ENCODE data around the gene TSC2. TPM values are rescaled to one million over a fixed set of nuclear protein-coding genes. Genes with fewer than 3 reads are reported as not detected.

The TSC2 gene
- total RNA-seq, 1 experiment from 2014 or later = 166 TPM

DNA sequence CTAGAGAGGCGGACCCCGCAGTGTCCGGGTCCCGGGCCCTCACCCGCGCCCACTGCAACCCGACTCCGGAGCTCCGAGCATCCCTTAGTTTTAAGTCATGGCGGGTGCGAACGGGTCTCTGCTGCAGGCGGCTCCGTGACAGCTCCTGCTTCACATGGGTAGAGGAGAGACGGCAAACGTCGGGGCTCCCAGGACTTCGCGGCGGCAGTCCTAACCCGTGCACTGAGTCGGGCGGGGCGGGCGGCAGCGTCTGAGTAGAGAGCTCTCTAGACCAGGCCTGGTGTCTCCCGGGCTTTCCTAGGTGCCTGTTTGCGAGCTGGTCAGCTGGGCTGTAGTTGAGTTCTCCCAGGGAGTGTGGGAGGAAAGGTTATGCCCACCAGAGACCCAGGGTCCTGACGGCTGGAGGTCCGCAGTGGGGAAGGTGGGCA lies 345 bp downstream of the TSC2 start:
- TSS peak; percentile 39 for BruUV-seq (replicated peaks)
- POLR2A ChIA-PET (ENCODE audit: unreplicated experiment) = interaction anchor here (0.6 kb wide), 2 partner anchors 26 to 55 kb away, joined by 4 to 12 read pairs; no protein-coding TSS in a partner anchor

DNA sequence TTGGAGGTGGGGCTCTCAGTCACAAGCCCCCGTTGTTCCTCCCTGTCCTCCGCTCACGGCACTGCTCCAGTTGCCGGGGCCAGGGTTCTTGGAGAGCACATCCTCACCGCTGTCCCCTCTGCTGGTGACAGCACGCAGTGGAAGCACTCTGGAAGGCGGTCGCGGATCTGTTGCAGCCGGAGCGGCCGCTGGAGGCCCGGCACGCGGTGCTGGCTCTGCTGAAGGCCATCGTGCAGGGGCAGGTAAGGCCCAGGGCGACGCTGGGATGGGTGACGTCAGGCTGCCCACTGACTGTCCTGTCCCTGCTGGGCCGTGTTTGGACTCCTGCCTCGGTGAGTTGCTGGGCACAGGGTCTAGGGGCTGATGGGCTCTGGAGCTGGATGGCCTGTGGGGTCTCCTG lies 5.4 kb downstream of the TSC2 start:
- peaks cover 7% of the 10 kb centered on the region for H3K4me1 ChIP-seq (replicated peaks; ENCODE audit: insufficient read depth)
- H4K20me1 ChIP-seq (ENCODE audit: insufficient read depth) = no peaks in the 10 kb centered on the region
- TF ChIP-seq, protein P1, sequence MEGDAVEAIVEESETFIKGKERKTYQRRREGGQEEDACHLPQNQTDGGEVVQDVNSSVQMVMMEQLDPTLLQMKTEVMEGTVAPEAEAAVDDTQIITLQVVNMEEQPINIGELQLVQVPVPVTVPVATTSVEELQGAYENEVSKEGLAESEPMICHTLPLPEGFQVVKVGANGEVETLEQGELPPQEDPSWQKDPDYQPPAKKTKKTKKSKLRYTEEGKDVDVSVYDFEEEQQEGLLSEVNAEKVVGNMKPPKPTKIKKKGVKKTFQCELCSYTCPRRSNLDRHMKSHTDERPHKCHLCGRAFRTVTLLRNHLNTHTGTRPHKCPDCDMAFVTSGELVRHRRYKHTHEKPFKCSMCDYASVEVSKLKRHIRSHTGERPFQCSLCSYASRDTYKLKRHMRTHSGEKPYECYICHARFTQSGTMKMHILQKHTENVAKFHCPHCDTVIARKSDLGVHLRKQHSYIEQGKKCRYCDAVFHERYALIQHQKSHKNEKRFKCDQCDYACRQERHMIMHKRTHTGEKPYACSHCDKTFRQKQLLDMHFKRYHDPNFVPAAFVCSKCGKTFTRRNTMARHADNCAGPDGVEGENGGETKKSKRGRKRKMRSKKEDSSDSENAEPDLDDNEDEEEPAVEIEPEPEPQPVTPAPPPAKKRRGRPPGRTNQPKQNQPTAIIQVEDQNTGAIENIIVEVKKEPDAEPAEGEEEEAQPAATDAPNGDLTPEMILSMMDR (conservative IDR thresholded peaks at IDR 0.05) = no peak
- no peak for TF ChIP-seq EZH2 (IDR thresholded peaks at IDR 0.05; ENCODE audit: low read depth)
- CTCF ChIA-PET = no interaction called here
- BruUV-seq (replicated peaks) = no TSS peak
- no peaks in the 10 kb centered on the region for H3K36me3 ChIP-seq (ENCODE audit: low read depth)
- peaks cover 15% of the 10 kb centered on the region for H3K79me2 ChIP-seq (ENCODE audit: low read depth)
- intact Hi-C loops (cut with micrococcal nuclease; ENCODE audit: unreplicated experiment) = no loop called here
- peaks cover 9% of the 10 kb centered on the region; the same call in 1 of the 2 replicates for H3F3A ChIP-seq (ENCODE audit: insufficient read depth, low read depth)
- H3K9me3 ChIP-seq (ENCODE audit: insufficient read depth, low read depth) = no peaks in the 10 kb centered on the region
- H3K9me2 ChIP-seq (ENCODE audit: insufficient read depth) = no peaks in the 10 kb centered on the region
- H3K4me2 ChIP-seq = no peak overlapping the region
- no peak for DNase-seq
- H3K27ac ChIP-seq = no peak overlapping the region
- POLR2A ChIA-PET (ENCODE audit: unreplicated experiment) = no interaction called here
- H3K4me3 ChIP-seq = no peak overlapping the region
- no peak overlapping the region for H2AFZ ChIP-seq
- no peaks in the 10 kb centered on the region for H3K27me3 ChIP-seq (ENCODE audit: insufficient read depth, low read depth)

More for the DNA sequence above, 345 bp downstream of the TSC2 start:
- Histone ChIP-seq H3K4me3 (peak overlapping the region; percentile 88), H3K9me3 (ENCODE audit: insufficient read depth, low read depth) (no peaks in the 10 kb centered on the region), H3K36me3 (ENCODE audit: low read depth) (no peaks in the 10 kb centered on the region), H3K9me2 (ENCODE audit: insufficient read depth) (no peaks in the 10 kb centered on the region), H3K4me2 (peak overlapping the region; percentile 94), H4K20me1 (ENCODE audit: insufficient read depth) (no peaks in the 10 kb centered on the region), H3K27me3 (ENCODE audit: insufficient read depth, low read depth) (no peaks in the 10 kb centered on the region), H3K79me2 (ENCODE audit: low read depth) (peaks cover 26% of the 10 kb centered on the region), H3K27ac (no peak overlapping the region), H3F3A (ENCODE audit: insufficient read depth, low read depth) (peaks cover 16% of the 10 kb centered on the region; the same call in 1 of the 2 replicates), H3K4me1 (replicated peaks; ENCODE audit: insufficient read depth) (peaks cover 25% of the 10 kb centered on the region), H2AFZ (peak overlapping the region; percentile 88)
- CTCF ChIA-PET = interaction anchor here (0.6 to 1.4 kb wide), 4 partner anchors 12 to 92 kb away, joined by 3 to 6 read pairs (median 4); no protein-coding TSS in a partner anchor
- DNase-seq = no peak
- intact Hi-C loops (cut with micrococcal nuclease; ENCODE audit: unreplicated experiment) = loop anchor here (5.0 to 10.0 kb wide), 2 partner anchors 66 to 557 kb away; partner anchors contain the start of genes GFER and NOXO1
- no peak for TF ChIP-seq EZH2 (IDR thresholded peaks at IDR 0.05; ENCODE audit: low read depth)
- TF ChIP-seq, protein P1 (conservative IDR thresholded peaks at IDR 0.05) = no peak

DNA sequence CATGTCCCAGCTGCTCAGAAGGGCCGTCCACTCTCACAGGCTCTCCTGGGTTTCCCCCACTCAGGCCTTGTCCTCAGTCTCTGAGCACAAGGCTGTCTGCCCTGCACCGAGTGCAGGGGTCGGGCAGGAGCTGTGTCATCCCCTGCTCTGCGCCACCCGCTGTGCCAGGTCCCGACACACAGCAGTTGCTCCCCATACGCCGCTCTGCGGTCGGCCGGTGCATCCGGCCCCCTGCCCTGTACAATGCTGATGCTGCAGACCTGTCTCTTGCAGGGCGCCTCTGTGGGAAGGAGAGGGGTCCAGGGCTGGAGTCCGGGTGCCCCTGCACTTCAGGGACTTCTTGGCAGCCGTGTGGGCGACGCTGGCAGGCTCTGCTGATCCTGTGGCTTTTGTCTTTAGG lies 6.1 kb downstream of the TSC2 start:
- no peaks in the 10 kb centered on the region for H3K36me3 ChIP-seq (ENCODE audit: low read depth)
- no TSS peak for BruUV-seq (replicated peaks)

More for the DNA sequence above, 6.1 kb downstream of the TSC2 start:
- Histone ChIP-seq H3K4me1 (replicated peaks; ENCODE audit: insufficient read depth) (peaks cover 4% of the 10 kb centered on the region), H3K9me2 (ENCODE audit: insufficient read depth) (no peaks in the 10 kb centered on the region), H3K9me3 (ENCODE audit: insufficient read depth, low read depth) (no peaks in the 10 kb centered on the region), H3K4me3 (no peak overlapping the region), H3K27ac (no peak overlapping the region), H4K20me1 (ENCODE audit: insufficient read depth) (no peaks in the 10 kb centered on the region), H2AFZ (no peak overlapping the region), H3F3A (ENCODE audit: insufficient read depth, low read depth) (peaks cover 5% of the 10 kb centered on the region; the same call in 1 of the 2 replicates), H3K27me3 (ENCODE audit: insufficient read depth, low read depth) (no peaks in the 10 kb centered on the region), H3K79me2 (ENCODE audit: low read depth) (peaks cover 8% of the 10 kb centered on the region), H3K4me2 (no peak overlapping the region)
- POLR2A ChIA-PET (ENCODE audit: unreplicated experiment) = no interaction called here
- TF ChIP-seq, protein P1 (conservative IDR thresholded peaks at IDR 0.05) = no peak
- TF ChIP-seq EZH2 (IDR thresholded peaks at IDR 0.05; ENCODE audit: low read depth) = no peak
- intact Hi-C loops (cut with micrococcal nuclease; ENCODE audit: unreplicated experiment) = no loop called here
- no peak for DNase-seq
- CTCF ChIA-PET = no interaction called here
